IPS-20b (cell line): ENCODE data around the gene SOX13.

Experiments
- H3K27ac ChIP-seq: one replicate; pipeline ENCODE4 v1.5.1; 2013; ENCODE audit warnings: low read length
- H3K27me3 ChIP-seq: 2 replicates; pipeline ENCODE4 v1.6.1; 2013; ENCODE audit warnings: mild to moderate bottlenecking, low read length, inconsistent platforms; ENCODE audit not compliant: insufficient read depth
- H3K36me3 ChIP-seq: 2 replicates; pipeline ENCODE4 v1.6.1; 2013; ENCODE audit warnings: low read depth, mild to moderate bottlenecking, inconsistent platforms, low read length, moderate library complexity; ENCODE audit not compliant: insufficient read depth
- H3K4me1 ChIP-seq: 2 replicates; pipeline ENCODE4 v1.6.1; 2013; ENCODE audit warnings: mild to moderate bottlenecking, control low read depth, inconsistent platforms, low read length, moderate library complexity; ENCODE audit not compliant: insufficient read depth
- H3K4me3 ChIP-seq: 2 replicates; pipeline ENCODE4 v1.5.1; 2013; ENCODE audit warnings: mild to moderate bottlenecking, low read length, inconsistent platforms
- H3K9ac ChIP-seq: 2 replicates; pipeline ENCODE4 v1.6.1; 2013; ENCODE audit warnings: low read depth, mild to moderate bottlenecking, inconsistent platforms, low read length, moderate library complexity
- H3K9me3 ChIP-seq: 2 replicates; pipeline ENCODE4 v1.6.1; 2013; ENCODE audit warnings: mild to moderate bottlenecking, low read depth, low read length, inconsistent platforms; ENCODE audit not compliant: insufficient read depth

Gene SOX13

GRCh38 chr1:204141131-204141530 is 68.2 kb downstream of the SOX13 start:
- Histone ChIP-seq H3K4me3 (no peak overlapping the region), H3K27me3 (no peaks in the 10 kb centered on the region)

GRCh38 chr1:204142032-204142974 is 69.4 kb downstream of the SOX13 start:
- H3K4me3 ChIP-seq, result no peak overlapping the region
- H3K4me1 ChIP-seq, result peaks cover 6% of the 10 kb centered on the region; the same call in 1 of the 2 replicates
- no peak overlapping the region for H3K27ac ChIP-seq
- no peak overlapping the region for H3K9ac ChIP-seq
- H3K9me3 ChIP-seq, result no peaks in the 10 kb centered on the region
- H3K36me3 ChIP-seq, result no peaks in the 10 kb centered on the region; the same call in 1 of the 2 replicates
- H3K27me3 ChIP-seq, result no peaks in the 10 kb centered on the region

More at GRCh38 chr1:204141131-204141530, 68.2 kb downstream of the SOX13 start:
- Histone ChIP-seq H3K9me3 (no peaks in the 10 kb centered on the region), H3K36me3 (no peaks in the 10 kb centered on the region; the same call in 1 of the 2 replicates), H3K4me1 (no peaks in the 10 kb centered on the region), H3K27ac (no peak overlapping the region), H3K9ac (no peak overlapping the region)

GRCh38 chr1:204143276-204144041 is 70.5 kb downstream of the SOX13 start:
- Histone ChIP-seq H3K4me3 (no peak overlapping the region), H3K36me3 (no peaks in the 10 kb centered on the region; the same call in 1 of the 2 replicates), H3K9ac (no peak overlapping the region), H3K9me3 (no peaks in the 10 kb centered on the region), H3K27me3 (no peaks in the 10 kb centered on the region), H3K4me1 (peaks cover 16% of the 10 kb centered on the region), H3K27ac (no peak overlapping the region)

DNA sequence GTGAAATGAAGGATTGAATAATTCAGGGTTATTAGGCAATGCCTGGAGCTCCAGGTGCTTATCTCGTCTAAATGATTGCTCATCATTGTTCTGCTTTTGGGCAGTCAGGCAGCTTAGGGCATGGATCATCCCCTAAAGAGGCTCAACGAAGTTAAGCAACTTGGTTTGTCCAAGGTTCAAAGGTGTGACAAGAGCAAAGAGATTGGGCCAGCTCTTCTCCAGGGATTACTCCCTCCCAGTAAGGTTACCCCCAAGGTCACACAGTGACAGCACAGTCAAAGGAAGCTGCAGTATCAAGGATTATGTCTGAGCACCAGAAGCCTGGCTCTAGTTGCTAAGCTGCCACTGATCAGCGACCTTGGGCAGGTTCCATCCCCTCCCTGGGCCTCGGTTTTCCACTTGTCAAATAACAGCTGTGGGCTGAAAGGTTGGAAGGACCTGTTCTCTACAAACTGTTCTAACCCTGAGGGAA is 72.2 kb downstream of the SOX13 start:
- no peak overlapping the region for H3K4me3 ChIP-seq
- no peak overlapping the region for H3K9ac ChIP-seq
- H3K27ac ChIP-seq, result no peak overlapping the region

DNA sequence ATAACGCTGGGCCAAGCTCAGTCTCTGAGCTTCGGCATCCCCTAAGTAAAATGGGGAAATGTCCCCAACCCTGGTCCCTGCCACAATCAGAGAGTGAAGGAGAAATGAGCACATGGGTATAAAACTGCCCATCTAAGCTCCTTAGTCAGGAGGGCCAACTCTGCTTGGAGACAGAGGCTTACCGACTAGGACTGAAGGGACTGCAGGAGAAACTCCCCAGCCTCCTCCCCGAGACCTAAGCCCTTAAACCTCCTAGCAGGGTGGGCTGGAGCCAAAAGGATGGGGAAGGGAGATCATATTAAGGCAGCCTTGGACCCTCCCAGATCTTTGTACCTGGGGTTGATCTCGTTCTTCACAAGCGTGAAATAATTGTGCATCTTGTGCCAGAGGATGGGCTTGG is 73.4 kb downstream of the SOX13 start:
- Histone ChIP-seq H3K27me3 (peaks cover 19% of the 10 kb centered on the region), H3K36me3 (no peaks in the 10 kb centered on the region), H3K4me3 (no peak overlapping the region), H3K4me1 (peaks cover 21% of the 10 kb centered on the region), H3K27ac (no peak overlapping the region), H3K9me3 (no peaks in the 10 kb centered on the region), H3K9ac (no peak overlapping the region)

More for the DNA sequence above, 72.2 kb downstream of the SOX13 start:
- Histone ChIP-seq H3K27me3 (peaks cover 6% of the 10 kb centered on the region), H3K9me3 (no peaks in the 10 kb centered on the region), H3K36me3 (no peaks in the 10 kb centered on the region), H3K4me1 (peaks cover 21% of the 10 kb centered on the region)

DNA sequence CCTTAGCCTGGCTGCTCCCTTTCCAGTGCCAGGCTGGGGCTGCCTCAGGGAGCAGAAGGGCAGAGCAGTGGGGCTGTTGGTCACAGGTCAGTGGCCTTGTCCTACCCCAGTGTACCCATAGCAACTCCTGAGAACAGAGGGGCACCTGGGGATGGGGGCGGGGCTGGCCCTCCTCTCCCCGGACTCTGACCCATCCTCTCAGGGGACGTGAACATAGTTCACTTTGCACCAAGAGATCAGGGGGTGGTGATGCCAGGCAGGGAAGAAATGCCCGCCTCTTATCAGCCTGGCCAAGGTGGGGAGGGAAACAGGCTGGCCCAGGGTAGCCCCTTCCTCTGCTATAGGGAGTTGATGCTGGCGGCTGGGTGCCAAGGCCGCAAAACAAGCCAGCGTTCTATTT is 74.0 kb downstream of the SOX13 start:
- no peak overlapping the region for H3K27ac ChIP-seq
- peak overlapping the region; percentile 24; the same call in 1 of the 2 replicates for H3K9ac ChIP-seq
- H3K4me3 ChIP-seq, result peak overlapping the region; percentile 13; the same call in 1 of the 2 replicates
- H3K36me3 ChIP-seq, result no peaks in the 10 kb centered on the region
- H3K9me3 ChIP-seq, result no peaks in the 10 kb centered on the region
- peaks cover 21% of the 10 kb centered on the region for H3K4me1 ChIP-seq
- peaks cover 23% of the 10 kb centered on the region for H3K27me3 ChIP-seq

DNA sequence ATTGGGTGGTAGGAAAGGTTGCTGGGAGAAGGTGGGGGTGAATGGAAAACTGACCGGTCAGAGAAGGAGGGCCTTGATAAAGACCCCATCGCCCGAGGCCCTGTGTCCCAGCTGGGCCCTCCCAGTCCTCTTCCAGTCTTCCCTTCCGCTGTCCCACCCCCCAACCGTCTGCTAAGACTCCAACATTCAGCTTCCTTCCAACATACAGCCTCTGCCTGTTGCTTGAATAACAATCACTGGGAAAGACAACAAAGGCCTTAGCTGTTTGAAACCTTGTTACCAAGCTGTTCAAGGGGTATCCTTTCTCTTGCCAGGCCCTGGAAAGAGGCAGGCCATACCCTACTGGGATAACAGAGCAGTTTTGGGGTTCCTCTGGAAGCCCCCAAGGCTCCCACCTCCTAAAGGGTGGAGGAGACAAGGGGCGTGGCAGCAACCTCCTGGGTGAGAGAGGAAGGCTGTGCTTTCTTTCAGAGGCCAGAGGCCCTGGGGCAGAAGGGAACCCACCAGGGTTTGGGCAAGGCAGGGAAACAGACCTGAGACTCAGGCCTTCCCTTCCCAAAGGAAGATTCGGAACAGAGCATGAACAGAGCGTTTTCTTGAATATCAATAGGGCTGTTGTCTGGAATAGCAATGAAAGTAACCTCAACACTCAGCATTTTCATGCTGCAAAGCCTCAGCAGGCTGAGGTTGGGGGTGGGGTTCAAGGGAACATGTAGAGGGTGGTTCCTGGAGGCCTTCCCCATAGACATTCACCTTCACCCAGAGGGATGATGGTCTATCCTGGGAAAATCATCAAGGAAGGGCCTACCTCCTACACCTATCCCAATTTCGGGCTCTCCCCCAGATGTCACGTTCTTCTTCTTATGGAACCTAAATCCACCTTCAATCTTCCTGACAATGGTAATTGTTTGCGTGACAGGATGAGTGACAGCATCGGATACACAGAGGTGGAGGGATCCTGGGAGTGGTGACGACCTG is 74.8 kb downstream of the SOX13 start:
- H3K4me3 ChIP-seq, result peak overlapping the region; percentile 13; the same call in 1 of the 2 replicates
- H3K27me3 ChIP-seq, result peaks cover 28% of the 10 kb centered on the region
- peak overlapping the region; percentile 24; the same call in 1 of the 2 replicates for H3K9ac ChIP-seq
- peaks cover 21% of the 10 kb centered on the region for H3K4me1 ChIP-seq
- H3K9me3 ChIP-seq, result no peaks in the 10 kb centered on the region
- no peaks in the 10 kb centered on the region for H3K36me3 ChIP-seq
- H3K27ac ChIP-seq, result peak overlapping the region; percentile 1

DNA sequence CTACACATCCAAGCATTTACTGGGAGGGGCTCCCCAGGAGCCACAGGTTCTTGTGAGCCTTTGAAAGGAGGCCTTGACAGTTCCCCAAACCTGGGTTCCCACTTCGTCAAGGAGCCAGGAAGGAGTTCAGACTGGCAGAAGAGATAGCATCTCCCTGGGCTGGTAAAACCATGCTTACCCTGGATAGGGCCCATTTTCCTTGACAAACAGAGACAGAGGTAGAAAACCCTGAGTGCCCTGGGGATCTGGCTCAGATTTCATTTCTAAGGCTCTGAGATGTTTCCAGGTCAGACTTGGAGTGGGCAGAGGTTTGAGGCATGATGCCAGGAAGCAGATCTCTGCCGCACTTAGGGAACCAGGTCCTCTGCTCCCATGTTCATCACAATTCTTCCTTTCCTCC is 76.2 kb downstream of the SOX13 start:
- Histone ChIP-seq H3K4me1 (peaks cover 21% of the 10 kb centered on the region), H3K27me3 (peaks cover 38% of the 10 kb centered on the region), H3K36me3 (no peaks in the 10 kb centered on the region), H3K4me3 (no peak overlapping the region), H3K9ac (no peak overlapping the region), H3K9me3 (no peaks in the 10 kb centered on the region), H3K27ac (no peak overlapping the region)

GRCh38 chr1:204149635-204150565 is 77.0 kb downstream of the SOX13 start:
- Histone ChIP-seq H3K9ac (no peak overlapping the region), H3K4me1 (peaks cover 21% of the 10 kb centered on the region), H3K36me3 (no peaks in the 10 kb centered on the region), H3K4me3 (no peak overlapping the region; the same call in 1 of the 2 replicates), H3K27ac (no peak overlapping the region), H3K9me3 (no peaks in the 10 kb centered on the region), H3K27me3 (peaks cover 39% of the 10 kb centered on the region)
